Endothelial cell of umbilical vein (primary cell): ENCODE measurements around the gene SPECC1L. TPM values are rescaled to one million over a fixed set of nuclear protein-coding genes. Genes with fewer than 3 reads are reported as not detected.

ENCODE experiments used
- BruUV-seq: library from RNA; stranded (reverse); fragments of 400-500 nt; replicated peaks from 2 replicates; lab custom pipeline; 2021; lab: Mats Ljungman, UMichigan
- CTCF ChIA-PET: fragments of 300-600, 350-600 bp; sonication (Branson Sonifier 250); formaldehyde crosslinking; loops from one replicate; lab custom pipeline; 2021; ENCODE audit warnings: antibody characterized with exemption, inconsistent platforms; lab: Charles Lee
- POLR2A ChIA-PET: fragments of 300-600, 350-600 bp; sonication (Branson Sonifier 250); formaldehyde crosslinking; loops from one replicate; lab custom pipeline; 2021; ENCODE audit warnings: antibody characterized with exemption, inconsistent platforms; lab: Charles Lee
- DNase-seq: peaks from one replicate; pipeline ENCODE4 v3.0.0-alpha.2; 2011; ENCODE audit warnings: low read depth, low spot score
- FAIRE-seq: peaks from 2 replicates; lab custom pipeline; 2011; peaks lifted over from hg19 to GRCh38; lab: Jason Lieb, UNC
- H2AFZ ChIP-seq: 2 replicates; pipeline ENCODE4 v1.6.0; 2012; ENCODE audit warnings: low read depth, low read length, control low read depth, inconsistent platforms
- H3K27ac ChIP-seq: 2 replicates; pipeline ENCODE4 v1.5.1; 2011; ENCODE audit warnings: low read depth, mild to moderate bottlenecking, control low read depth, low read length, moderate library complexity; ENCODE audit not compliant: insufficient read depth
- H3K27me3 ChIP-seq, 2 experiments: 2 replicates each; pipeline versions ENCODE4 v1.6.0 to v1.6.1; 2011; ENCODE audit warnings: low read length in 2 of 2, mixed read lengths in 1 of 2; ENCODE audit not compliant: control insufficient read depth in 2 of 2, insufficient read depth in 2 of 2
- H3K36me3 ChIP-seq, 2 experiments: 2 replicates in 1 of 2; 3 replicates in 1 of 2; pipeline ENCODE4 v1.5.1; 2011; ENCODE audit warnings: low read length in 2 of 2, mild to moderate bottlenecking in 1 of 2, moderate library complexity in 1 of 2; ENCODE audit not compliant: control insufficient read depth in 2 of 2, insufficient read depth in 2 of 2; ENCODE audit errors: extremely low read depth in 1 of 2
- H3K4me1 ChIP-seq: 3 replicates; pipeline ENCODE4 v1.5.1; 2011; ENCODE audit warnings: mild to moderate bottlenecking, low read length; ENCODE audit not compliant: control insufficient read depth, insufficient read depth; ENCODE audit errors: extremely low read depth
- H3K4me2 ChIP-seq: 2 replicates; pipeline ENCODE4 v1.6.1; 2011; ENCODE audit warnings: low read length, control low read depth, mixed read lengths; ENCODE audit not compliant: insufficient read depth
- H3K4me3 ChIP-seq, 3 experiments: fragments of 200-600 bp in 1 of 3; sonication (generic), shearing (Covaris generic) in 1 of 3; replicated peaks in 1 of 3; 2 replicates each; pipeline ENCODE4 v1.5.1; 2011 to 2016; ENCODE audit warnings: control low read depth in 3 of 3, low read length in 3 of 3, mild to moderate bottlenecking in 2 of 3, inconsistent platforms in 1 of 3, low read depth in 1 of 3, moderate library complexity in 1 of 3; ENCODE audit not compliant: insufficient read depth in 1 of 3
- H3K79me2 ChIP-seq: 2 replicates; pipeline ENCODE4 v1.6.0; 2012; ENCODE audit warnings: low read length, inconsistent platforms; ENCODE audit not compliant: control insufficient read depth, insufficient read depth
- H3K9ac ChIP-seq: replicated peaks from 2 replicates; pipeline ENCODE3; 2011; ENCODE audit warnings: low read length, control low read depth; ENCODE audit not compliant: insufficient read depth; ENCODE audit errors: extremely low read depth
- H3K9me1 ChIP-seq: replicated peaks from 3 replicates; pipeline ENCODE4 v1.6.0; 2011; ENCODE audit warnings: mild to moderate bottlenecking, low read length; ENCODE audit not compliant: control insufficient read depth, insufficient read depth; ENCODE audit errors: extremely low read depth
- H3K9me3 ChIP-seq: replicated peaks from 2 replicates; pipeline ENCODE4 v1.5.1; 2012; ENCODE audit warnings: low read length, inconsistent platforms; ENCODE audit not compliant: control insufficient read depth, insufficient read depth
- H4K20me1 ChIP-seq: replicated peaks from 2 replicates; pipeline ENCODE3; 2011; ENCODE audit warnings: mild to moderate bottlenecking, low read length; ENCODE audit not compliant: control insufficient read depth, insufficient read depth; ENCODE audit errors: extremely low read depth
- CTCF ChIP-seq, 2 donors: IDR thresholded peaks; 1 replicate in 1 of 2; 2 replicates in 1 of 2; pipeline ENCODE4 v1.5.1; 2011; ENCODE audit warnings: low read length in 2 of 2, mild to moderate bottlenecking in 2 of 2, moderate library complexity in 2 of 2, control low read depth in 1 of 2, inconsistent platforms in 1 of 2, low read depth in 1 of 2; ENCODE audit not compliant: insufficient read depth in 1 of 2; ENCODE audit errors: extremely low read depth in 1 of 2
- EZH2 ChIP-seq: IDR thresholded peaks from 2 replicates; pipeline ENCODE4 v1.6.1; 2012; ENCODE audit warnings: borderline replicate concordance, low read depth, mild to moderate bottlenecking, moderate library complexity, low read length, inconsistent platforms; ENCODE audit not compliant: severe bottlenecking
- FOS ChIP-seq: IDR thresholded peaks from 2 replicates; pipeline ENCODE4 v1.6.1; 2011; ENCODE audit warnings: mild to moderate bottlenecking, low read length, moderate library complexity, borderline replicate concordance; ENCODE audit not compliant: insufficient read depth
- GATA2 ChIP-seq: IDR thresholded peaks from 2 replicates; pipeline ENCODE4 v1.7.0; 2011; ENCODE audit warnings: low read depth, mild to moderate bottlenecking, moderate library complexity, mixed read lengths, low read length; ENCODE audit not compliant: insufficient read length, insufficient read depth
- JUN ChIP-seq: IDR thresholded peaks from 2 replicates; pipeline ENCODE4 v1.6.1; 2011; ENCODE audit warnings: borderline replicate concordance, low read depth; ENCODE audit not compliant: insufficient read length, insufficient read depth
- MAX ChIP-seq: IDR thresholded peaks from 2 replicates; pipeline ENCODE4 v1.6.1; 2011; ENCODE audit not compliant: insufficient read depth, insufficient read length
- MYC ChIP-seq: IDR thresholded peaks from one replicate; pipeline ENCODE4 v1.6.1; 2011; ENCODE audit warnings: mild to moderate bottlenecking, low read depth, low read length
- POLR2A ChIP-seq: IDR thresholded peaks from 2 replicates; pipeline ENCODE4 v1.6.1; 2012; ENCODE audit warnings: low read depth, mild to moderate bottlenecking, control low read depth, low read length
- POLR2AphosphoS5 ChIP-seq: IDR thresholded peaks from 2 replicates; pipeline ENCODE4 v1.6.1; 2012; ENCODE audit warnings: low read depth, mild to moderate bottlenecking, control low read depth, low read length, moderate library complexity; ENCODE audit not compliant: insufficient read depth
- dilution Hi-C: fragments of 300-500 bp; cut with MboI; formaldehyde crosslinking; loops from one replicate; pipeline ENCODE4 v1.15.0; 2019; ENCODE audit warnings: low sequenced_read_pairs; ENCODE audit not compliant: extremely low pct_ligation_motif_present
- intact Hi-C: fragments of 100-400 bp; cut with micrococcal nuclease; formaldehyde crosslinking; loops from one replicate; pipeline ENCODE4 v1.10.0; 2022
- polyA plus RNA-seq, 4 experiments: library from polyadenylated mRNA; depleted of rRNA in 3 of 4; stranded (reverse) in 3 of 4; unstranded in 1 of 4; fragments of >200 nt; gene quantifications; 2 replicates each; pipeline versions ENCODE4 v1.2.1 to v1.2.3, GENCODE V29; 2011 to 2012; ENCODE audit warnings: missing spikeins in 1 of 4
- total RNA-seq: library from RNA; stranded (reverse); gene quantifications from 2 replicates; pipeline ENCODE4 v1.2.3, GENCODE V29; 2021

The SPECC1L gene
- total and polyA plus RNA-seq, 2 donors (not counting 3 experiments of a cell fraction or from before 2014, with no cell fraction given) = 22.8 to 79.3 TPM

- Histone ChIP-seq H2AFZ (no peak overlapping the region), H4K20me1 (no peaks in the 10 kb centered on the region), H3K4me1 (peaks cover 60% of the 10 kb centered on the region), H3K27me3 (no peaks in the 10 kb centered on the region), H3K79me2 (peaks cover 10% of the 10 kb centered on the region), H3K9me3 (no peaks in the 10 kb centered on the region), H3K9ac (no peak overlapping the region), H3K4me3 (no peak overlapping the region), H3K36me3 (no peaks in the 10 kb centered on the region), H3K27ac (peak overlapping the region; percentile 78), H3K4me2 (peak overlapping the region; percentile 54), H3K9me1 (no peaks in the 10 kb centered on the region)
- POLR2A ChIA-PET = no interaction called here
- CTCF ChIA-PET = interaction anchor here (0.7 to 1.7 kb wide), 8 partner anchors 9 to 123 kb away, joined by 3 to 7 read pairs (median 3); no protein-coding TSS in a partner anchor
- dilution Hi-C loops (no loop called here), intact Hi-C loops (loop anchor here (5.0 kb wide), 2 partner anchors 46 to 76 kb away; no protein-coding TSS in a partner anchor)
- FAIRE-seq = no peak
- DNase-seq = no peak
- no TSS peak for BruUV-seq
- TF ChIP-seq EZH2 (no peak), CTCF (IDR thresholded peaks at IDR 0.05; ENCODE audit: extremely low read depth in 1 of 2, insufficient read depth in 1 of 2, low read depth in 1 of 2, low read length in 2 of 2) (no peak), FOS (no peak), POLR2A (no peak), JUN (no peak), MAX (no peak), POLR2AphosphoS5 (no peak), MYC (no peak), GATA2 (no peak)
These were observed 132.7 kb downstream of the SPECC1L start for GRCh38 chr22:24403346-24403745.
